DMS114 treated with DMSO at 0.1 percent for 48 hours (cell line): Measurements from ENCODE around the gene NR1D1.
"Not testable (repeated sequence)": the region's sequence is repeated elsewhere in the genome, so short reads cannot be mapped to it uniquely, and the experiment has no call there.

Experiments used
- DNase-seq: peaks from one replicate; lab custom pipeline; 2025; ENCODE audit not compliant: unreplicated experiment; lab: John Stamatoyannopoulos, UW

NR1D1 gene

GRCh38 chr17:40100419-40100668 lies at the start of gene NR1D1:
Gene NR1D1, minus strand, starts transcription at chr17:40100589. Its CDS starts 495 bp downstream, at chr17:40100094.
- no peak for DNase-seq

DNA sequence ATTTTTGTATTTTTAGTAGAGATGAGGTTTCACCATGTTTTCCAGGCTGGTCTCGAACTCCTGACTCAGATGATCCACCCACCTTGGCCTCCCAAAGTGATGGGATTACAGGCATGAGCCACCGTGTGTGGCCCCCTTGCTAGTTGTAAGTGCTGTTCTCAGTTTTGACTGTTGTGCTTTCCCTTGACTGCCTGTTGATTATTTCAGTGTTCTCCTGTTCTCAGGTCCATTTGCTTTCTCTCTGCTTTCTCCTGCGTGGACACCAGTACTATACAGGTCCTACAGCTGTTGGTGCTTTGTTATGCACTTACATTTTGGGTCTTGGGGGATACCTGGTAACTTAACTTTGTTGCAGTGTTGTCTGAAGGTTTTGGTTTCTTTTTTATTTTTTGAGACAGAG lies 48.1 kb upstream of the NR1D1 start:
- no peak for DNase-seq

GRCh38 chr17:40145476-40145875 lies 45.1 kb upstream of the NR1D1 start:
- no peak for DNase-seq

- DNase-seq, result not testable (repeated sequence)
Measured at GRCh38 chr17:40143166-40143565, 42.8 kb upstream of the NR1D1 start.

GRCh38 chr17:40139566-40140058 lies 39.2 kb upstream of the NR1D1 start:
- no peak for DNase-seq

GRCh38 chr17:40135817-40136216 lies 35.4 kb upstream of the NR1D1 start:
- DNase-seq, result no peak

DNA sequence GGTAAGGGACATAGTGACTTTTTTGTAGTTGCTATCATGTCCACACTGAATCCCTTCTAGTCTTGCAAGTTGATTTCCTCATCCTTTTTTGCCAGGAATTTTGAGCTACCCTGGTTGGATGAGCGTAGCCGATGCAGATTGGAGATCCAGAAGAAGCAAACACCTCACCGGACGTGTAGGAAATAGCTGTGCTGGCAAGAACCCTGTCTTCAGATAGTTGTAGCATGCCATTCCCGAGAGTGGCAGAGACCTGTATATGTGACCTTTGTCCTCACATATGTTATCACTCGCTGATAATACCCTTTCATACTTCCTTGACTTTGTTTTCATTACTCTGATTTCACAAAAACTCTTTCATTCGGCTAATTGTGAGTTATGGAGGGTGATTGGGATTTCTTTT lies 33.8 kb upstream of the NR1D1 start:
- DNase-seq, result no peak

DNA sequence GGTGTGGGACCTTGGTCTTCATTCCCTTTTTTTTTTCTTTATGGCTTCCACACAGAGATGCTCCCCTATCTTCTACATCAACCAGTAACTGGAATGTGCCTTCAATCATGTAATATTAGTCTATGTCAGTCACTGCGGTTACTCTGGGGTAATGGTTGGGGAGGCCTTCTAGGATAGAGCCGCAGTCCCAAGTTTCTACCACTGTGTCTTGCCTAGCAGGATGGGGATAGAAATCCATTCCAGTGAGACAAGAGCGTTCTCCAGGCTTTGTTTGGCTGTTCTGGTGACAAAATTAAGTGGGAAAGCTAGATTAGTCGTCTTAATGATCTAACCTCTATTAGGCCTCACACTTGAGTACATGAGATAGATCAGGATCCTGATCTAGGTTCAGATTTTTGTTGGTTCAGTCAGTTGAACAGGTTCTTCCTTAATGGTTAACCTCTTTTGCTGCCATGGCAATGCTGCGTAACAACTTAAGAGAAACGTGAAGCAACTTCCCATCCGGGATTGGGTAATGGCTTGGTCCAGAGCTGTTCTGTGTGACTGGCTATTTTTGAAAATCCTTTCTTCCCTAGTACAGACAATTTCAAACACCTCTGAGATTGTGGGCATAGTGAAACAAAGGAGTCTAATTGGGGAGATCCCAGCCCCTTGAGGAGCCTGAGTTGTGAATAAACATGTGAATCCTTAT lies 30.1 kb upstream of the NR1D1 start:
- DNase-seq, result no peak

DNA sequence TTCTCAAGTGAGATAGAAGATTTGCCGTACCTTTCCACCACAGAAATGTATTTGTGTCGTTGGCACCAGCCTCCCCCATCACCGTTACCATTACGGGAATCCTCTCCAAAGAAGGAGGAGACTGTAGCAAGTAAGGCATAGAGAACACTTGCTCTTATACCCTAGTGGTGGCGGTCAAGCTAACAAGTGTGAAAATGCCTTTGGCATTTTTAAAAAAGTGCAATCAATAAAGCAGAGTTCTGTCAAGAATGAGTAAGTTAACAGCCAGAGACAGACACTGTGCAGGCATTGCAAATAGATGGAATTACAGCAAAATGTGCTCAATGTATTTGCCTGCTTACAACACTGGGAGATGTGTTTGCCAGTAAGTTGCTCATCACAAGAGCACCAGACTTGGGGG lies 29.1 kb upstream of the NR1D1 start:
- DNase-seq, result no peak

DNA sequence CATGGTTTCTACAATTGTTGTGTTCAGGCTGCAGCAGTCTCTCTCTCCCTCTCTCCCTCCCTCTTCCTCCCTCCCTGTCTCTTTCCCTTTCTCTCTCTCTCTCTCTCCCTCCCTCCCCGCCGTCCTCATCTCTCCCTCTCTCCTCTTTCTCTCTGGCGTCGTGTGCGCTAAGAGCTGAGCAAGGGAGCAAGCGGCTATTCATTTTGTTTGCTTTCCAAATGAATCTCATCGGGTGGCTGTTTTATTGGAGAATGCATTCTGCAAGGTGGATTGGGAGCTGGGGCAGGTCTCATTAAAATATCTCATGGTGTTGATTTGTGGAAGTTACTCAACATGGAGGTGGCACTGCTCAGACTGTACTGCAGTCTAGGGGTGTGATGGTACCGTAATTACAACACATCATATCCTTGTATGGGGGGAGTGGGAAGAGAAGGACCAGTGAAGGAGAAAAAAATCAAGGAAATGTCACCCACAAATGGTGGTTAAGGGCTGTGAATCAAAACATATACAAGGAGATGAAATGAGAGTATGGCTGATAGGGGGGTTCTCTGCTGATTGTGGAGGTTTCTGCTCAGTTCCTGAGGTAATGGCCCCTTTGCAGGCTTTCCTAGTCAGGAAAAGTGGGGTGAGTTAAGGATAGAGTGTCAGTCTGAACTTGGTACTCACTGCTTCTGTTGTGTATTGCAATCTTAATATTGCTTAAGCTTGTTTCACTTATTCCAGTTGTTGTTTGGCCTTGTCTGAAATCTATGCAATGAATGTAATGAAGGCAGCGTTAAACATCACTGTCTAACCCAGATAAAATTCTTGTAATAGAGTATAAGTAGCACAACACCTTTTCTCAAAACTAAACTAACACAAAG lies 24.1 kb upstream of the NR1D1 start:
- no peak for DNase-seq

GRCh38 chr17:40123811-40124114 lies 23.4 kb upstream of the NR1D1 start:
- no peak for DNase-seq

- peak; percentile 40 for DNase-seq
Measured at GRCh38 chr17:40122999-40123810, 22.8 kb upstream of the NR1D1 start.

- no peak for DNase-seq
Measured at GRCh38 chr17:40122136-40122998, 22.0 kb upstream of the NR1D1 start.

GRCh38 chr17:40121181-40122135 lies 21.1 kb upstream of the NR1D1 start, which contains the start of gene MSL1:
Gene MSL1, plus strand, starts transcription at chr17:40121971. Its CDS starts 642 bp downstream, at chr17:40122613.
- peak; percentile 53 for DNase-seq

- DNase-seq, result no peak
Measured at GRCh38 chr17:40115101-40115436, 14.7 kb upstream of the NR1D1 start.

DNA sequence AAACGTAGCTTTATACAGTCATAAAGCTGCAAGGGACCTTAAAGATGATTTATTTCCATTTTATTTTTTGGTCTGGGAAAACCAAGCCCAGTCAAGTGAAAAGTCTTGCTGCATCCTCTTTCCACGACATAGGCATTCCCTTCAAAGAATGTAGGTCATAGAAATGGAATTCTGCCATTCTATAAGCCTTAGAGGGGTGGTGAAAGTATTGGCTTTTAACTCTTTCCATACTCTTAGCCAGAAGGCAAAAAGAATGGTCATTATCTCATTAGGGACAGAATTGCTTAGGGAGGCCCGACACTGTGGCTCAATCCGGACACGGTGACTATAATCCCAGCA lies 13.5 kb upstream of the NR1D1 start:
- DNase-seq, result no peak

GRCh38 chr17:40113110-40113906 lies 12.9 kb upstream of the NR1D1 start:
- peak; percentile 91 for DNase-seq

DNA sequence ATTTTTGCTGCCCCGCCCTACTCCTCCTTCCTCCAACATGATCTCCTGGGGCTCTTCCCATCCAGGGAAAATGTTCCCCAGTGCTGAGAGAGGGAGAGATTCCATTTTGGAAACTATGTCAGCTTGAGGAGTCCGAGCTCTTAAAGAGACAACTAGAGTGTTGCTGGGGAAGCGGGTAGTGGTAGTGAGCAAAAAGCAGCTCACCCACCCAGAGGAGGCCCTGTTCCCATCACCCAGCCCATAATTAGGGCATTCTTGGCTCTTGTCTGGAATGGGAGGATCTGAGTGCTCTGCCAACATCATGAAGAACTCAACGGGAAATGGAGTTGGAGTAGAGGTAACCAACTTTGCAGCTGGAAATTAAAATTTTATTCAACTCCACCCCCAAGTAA lies 12.3 kb upstream of the NR1D1 start:
- no peak for DNase-seq

DNA sequence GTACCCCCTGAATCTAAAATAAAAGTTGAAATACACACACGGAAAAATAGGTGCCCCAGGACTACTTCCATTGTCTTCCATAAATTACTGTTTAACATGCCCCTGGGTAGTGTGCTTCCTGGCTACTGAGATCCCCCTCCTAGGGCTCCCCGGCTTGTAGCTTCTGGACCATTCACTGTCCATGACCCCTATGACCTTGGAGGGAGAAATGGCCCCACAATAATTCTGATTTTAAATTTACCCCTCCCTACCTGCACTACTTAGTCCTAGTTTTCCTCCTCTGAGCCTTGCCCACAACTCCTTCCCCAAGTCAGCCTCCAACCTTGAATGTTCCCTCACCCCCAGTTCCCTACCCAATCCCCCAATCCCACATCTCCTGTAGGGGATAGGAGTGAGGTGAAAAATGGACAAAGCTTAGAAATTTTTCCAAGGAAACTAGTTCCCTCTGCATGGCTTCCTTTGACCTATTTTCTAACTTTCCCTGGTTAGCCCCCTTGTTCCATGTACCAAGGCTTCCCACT lies 11.9 kb upstream of the NR1D1 start:
- DNase-seq, result no peak
